ENCODE data around the gene DNASE1L1.

Gene DNASE1L1

DNA sequence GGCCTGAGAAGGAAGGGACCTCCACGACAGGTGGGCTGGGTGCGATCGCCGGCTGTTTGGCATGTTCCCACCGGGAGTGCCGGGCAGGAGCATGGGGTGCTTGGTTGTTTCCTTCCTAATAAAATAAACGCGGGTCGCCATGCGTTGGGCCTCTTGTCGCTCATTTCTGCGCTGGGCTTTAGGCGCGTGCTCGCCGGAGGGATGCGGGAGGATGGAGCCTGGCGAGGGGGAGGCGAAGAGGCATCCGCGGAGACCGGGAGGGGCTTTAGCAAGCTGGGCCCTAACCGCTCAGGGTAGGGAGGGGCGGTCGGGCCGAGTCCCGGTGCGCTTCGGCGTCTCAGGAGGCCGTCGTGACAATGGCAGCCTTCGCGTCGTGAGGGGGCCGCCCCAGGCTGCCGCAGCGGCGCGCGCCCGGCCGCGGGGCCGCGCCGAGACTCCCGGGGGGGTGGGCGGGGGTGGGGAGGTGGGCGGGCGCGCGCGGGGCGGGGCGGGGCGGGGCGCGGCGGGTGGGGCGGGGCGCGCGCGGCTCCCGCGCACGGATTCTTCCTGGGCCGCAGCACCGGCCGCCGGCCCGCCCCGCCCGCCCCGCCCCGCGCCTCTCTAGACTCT lies 27.4 kb upstream of the DNASE1L1 start:
- peak; percentile 21 to 36 for DNase-seq

DNA sequence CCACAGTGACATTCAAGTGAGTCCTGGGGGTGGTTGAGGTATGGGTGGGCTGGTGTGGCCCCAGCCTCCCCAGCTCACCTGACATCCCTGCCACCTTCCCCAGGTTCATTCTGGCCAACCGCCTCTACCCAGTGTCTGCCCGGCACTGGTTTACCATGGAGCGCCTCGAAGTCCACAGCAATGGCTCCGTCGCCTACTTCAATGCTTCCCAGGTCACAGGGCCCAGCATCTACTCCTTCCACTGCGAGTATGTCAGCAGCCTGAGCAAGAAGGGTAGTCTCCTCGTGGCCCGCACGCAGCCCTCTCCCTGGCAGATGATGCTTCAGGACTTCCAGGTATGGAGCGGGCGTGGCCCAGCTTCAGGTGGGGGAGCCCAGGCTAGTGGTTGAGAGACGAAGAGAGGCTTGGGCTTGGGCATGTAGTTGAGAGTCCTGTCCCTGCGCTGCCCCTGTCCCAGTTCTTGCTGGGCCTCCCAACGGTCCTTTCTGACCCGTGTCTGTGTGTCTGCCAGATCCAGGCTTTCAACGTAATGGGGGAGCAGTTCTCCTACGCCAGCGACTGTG lies 26.2 kb upstream of the DNASE1L1 start:
- DNase-seq: no peak

DNA sequence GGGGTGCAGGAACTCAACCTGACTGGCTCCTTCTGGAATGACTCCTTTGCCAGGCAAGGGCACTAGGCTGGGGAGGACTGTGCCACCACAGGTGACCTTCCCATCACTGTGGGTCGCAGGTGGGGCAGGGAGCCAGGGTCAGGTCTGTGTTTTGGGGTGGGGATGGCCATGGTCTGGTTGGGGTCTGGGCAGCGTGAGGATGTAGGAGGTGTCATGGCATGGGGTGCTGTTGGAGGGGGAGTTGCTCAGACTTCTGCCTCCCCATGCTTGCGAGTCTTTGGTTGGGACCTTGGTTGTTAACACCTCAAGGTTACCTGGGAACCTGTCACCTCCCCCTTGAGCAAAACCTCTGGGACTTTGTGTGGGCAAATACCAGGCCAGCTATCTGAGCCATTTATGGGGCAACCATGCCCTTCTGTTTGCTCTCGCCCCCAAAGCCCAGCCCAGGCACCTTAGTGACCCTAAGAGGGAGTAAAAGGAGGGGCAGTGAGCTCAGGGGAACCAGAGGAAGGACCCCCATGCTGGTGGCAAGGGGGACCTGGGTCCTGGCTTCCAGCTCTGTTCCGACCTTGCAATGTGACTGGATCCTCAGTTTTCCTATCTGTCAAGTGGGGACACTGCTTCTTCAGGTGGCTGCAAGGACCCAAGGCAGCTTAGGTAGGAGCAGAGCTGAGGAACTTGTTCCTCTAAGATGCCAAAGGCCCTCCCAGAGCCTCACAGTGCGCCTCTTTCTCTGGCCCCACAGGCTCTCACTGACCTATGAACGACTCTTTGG lies 25.5 kb upstream of the DNASE1L1 start:
- DNase-seq: no peak

DNA sequence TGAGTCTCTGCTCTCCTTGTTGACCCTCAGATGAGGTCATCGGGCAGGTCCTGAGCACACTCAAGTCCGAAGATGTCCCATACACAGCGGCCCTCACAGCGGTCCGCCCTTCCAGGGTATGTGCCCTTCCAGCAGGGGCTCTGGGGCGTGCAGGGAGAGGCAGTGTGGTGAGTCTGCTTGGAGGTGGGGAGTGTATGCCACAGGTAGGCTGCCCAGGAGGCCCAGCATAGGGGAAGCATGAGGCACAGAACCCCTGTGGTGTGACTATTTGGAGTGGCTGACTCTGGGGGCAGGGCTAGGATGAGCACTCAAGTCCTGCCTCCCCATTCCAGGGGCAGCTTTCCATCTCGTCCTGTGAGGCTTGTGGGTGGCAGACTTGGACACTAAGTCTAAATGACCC lies 24.6 kb upstream of the DNASE1L1 start:
- no peak for DNase-seq

DNA sequence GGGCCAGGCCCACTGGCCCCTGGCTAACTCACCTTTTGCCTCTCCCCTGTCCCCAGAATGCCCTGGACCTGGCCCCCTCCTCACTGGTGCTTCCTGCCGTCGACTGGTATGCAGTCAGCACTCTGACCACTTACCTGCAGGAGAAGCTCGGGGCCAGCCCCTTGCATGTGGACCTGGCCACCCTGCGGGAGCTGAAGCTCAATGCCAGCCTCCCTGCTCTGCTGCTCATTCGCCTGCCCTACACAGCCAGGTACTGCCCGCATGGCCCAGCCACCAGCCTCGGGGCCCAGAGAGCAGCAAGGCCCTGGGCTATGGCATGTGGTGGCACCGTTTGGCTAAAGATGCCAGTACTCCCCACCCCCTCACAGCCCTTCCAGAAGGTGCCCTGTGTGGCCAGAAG lies 23.2 kb upstream of the DNASE1L1 start:
- no peak for DNase-seq

DNA sequence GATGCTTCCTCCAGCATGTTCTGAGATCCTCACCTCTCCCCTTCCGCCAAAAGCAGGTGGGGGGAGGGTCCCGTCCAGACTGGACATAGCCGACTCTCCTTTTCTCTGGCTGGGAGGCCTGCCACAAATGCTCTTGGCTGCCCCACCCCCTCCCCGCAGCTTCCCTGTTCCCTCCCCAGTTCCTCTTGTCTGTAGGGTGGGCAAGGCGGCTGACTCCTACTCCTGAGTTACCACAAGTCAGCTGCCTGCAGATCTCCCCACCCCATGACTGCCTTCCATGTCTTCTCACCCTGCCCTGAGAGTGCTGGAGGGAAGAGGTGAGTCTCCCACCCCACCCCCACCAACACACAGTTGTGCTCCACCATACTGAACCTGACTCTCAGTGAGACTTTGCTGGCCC lies 22.3 kb upstream of the DNASE1L1 start:
- DNase-seq: no peak

DNA sequence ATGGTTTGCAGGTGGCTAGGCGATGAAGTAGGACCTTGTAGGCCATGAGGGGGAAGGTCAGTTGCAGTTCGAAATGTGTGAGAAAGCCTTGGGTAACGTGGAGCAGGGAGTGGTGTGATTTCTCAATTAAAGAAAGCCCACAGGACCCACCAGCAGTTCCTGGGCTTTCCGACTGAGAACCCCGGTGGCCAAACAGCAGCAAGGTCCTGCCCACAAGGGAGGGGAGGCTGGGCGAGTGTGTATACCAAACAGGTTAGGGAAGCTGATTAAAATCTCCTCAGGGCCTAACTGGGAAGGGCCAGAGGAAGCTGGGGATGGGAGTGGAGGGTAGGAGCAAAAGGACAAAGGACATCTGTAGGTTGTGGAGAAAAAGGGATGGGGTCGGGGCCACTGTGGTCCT lies 21.9 kb upstream of the DNASE1L1 start:
- no peak for DNase-seq

DNA sequence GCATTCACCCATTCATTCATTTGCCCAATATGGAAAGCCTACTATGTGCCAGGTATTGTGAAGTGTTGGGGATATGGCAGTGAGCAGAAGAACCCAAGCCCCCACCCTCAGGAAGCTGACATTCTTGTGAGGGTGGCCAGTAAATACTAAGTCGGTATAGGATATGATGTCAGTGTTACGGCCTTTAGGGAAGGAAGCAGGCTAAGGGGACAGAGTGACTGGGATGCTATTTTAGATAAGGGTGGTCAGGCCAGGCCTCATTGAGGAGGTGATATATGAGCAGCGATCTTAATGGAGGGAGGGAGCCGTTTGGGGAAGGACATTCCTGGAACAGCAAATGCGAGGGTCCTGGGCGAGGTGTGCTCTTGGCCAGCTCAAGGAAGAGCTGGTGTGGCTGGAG lies 21.4 kb upstream of the DNASE1L1 start:
- no peak for DNase-seq

DNA sequence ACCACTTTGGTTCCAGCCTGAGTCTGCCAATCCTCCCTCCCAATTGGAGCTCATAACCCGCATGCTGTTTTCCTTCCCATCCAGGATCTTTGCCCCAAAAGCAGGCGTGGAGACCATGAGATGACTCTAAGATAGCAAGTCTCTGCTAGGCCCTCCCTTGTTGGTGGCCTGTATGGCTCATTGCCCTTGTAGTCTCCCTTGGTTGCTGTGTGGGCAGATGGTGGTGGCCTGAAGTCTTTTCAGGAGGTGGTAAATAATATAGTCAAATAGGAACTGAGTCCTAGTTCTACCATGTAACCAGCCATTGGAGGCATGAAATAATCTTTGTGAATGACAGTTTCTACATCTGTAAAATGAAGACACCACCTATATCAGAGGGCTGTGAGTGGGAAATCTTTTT lies 20.7 kb upstream of the DNASE1L1 start:
- no peak for DNase-seq

DNA sequence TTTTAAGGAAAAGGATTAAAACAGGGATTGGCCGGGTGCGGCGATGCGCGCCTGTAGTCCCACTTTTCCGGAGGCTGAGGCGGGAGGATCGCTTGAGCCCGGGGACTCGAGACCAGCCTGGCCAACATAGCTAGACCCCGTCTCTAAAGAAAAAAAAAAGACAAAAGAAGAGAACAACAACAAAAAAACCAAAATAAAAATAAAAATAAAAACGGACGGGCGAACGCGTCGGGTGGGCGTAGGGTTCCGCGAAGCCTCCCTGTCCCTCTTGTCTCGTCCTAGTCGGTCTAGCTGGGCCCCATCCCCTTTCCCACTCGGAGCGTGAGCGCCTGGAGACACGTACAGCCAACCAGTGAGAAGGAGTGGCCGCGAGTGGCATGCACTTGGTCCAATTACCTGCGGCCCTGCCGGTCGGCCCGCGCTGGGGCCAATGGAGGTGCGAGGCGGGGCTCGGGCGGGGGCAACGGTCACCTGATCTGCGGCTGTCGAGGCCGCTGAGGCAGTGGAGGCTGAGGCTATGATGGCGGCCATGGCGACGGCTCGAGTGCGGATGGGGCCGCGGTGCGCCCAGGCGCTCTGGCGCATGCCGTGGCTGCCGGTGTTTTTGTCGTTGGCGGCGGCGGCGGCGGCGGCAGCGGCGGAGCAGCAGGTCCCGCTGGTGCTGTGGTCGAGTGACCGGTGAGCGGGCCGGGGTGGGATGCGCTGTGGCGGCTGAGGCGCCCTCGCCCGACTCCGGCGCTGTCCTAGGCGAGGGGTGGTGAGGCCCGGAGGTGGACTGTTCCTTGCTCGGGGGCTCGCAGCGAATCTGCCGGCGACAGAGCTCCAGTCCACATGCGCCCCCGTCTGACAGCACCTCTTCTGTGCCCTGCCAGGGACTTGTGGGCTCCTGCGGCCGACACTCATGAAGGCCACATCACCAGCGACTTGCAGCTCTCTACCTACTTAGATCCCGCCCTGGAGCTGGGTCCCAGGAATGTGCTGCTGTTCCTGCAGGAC lies 19.4 kb upstream of the DNASE1L1 start, which contains the start of gene ATP6AP1:
Gene ATP6AP1 (plus strand): TSS at position 502 of the 996 bp plus-strand sequence. CDS start 16 bp downstream, at position 518.
- DNase-seq: peak; percentile 79 to 83

DNA sequence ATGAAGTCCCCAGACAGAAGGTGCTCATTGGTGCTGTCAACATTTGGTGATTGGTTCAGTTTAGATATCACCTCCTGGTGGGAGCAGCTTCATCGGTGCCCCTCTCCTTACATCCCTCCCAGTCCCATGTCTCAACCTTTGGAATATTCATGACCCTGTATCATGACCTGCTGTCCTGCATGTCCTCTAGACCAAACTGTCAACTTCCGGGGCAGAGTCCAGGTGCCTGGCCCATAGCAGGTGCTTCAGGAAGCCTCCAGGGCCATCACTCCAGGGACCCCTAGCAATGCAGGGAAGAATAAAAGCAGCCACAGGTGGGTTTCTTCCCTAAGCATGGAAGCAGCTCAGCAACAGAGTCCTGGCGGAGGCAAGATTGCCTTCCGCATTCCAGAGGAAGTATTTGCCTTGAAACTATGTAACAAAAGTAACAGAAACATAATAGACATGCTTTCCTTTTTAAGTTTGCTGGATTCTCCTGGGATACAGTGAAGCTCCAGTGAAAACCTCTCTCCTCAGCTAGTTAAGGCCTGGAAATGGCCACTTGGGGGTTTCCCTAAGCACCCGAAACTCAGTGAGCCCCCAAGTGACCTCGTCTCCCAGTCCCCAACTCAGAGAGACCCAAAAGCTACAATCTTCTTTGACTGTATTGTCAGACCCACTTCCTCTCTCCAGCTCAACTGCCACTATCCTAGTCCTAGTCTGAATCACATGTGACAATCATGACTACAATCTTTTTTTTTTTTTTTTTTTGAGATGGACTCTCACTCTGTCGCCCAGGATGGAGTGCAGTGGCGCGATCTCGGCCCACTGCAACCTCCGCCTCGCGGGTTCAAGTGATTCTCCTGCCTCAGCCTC lies 18.1 kb upstream of the DNASE1L1 start:
- DNase-seq: no peak

DNA sequence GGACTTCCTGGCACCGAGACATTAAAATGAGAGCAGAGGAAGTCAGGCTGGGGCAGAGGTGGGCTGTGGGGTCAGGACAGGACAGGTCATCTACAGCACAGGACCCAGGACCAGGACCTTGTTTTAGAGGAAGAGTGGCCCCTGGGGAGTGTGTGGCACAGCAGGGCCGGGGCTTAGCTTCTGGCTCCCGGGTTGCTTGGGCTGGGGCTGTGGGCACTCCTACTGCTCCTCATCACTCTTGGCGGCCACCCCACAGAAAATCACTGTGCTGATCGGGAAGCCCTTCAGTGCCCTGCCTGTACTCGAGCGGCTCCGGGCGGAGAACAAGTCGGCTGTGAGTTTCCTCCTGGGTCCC lies 11.3 kb upstream of the DNASE1L1 start:
- no peak for DNase-seq

DNA sequence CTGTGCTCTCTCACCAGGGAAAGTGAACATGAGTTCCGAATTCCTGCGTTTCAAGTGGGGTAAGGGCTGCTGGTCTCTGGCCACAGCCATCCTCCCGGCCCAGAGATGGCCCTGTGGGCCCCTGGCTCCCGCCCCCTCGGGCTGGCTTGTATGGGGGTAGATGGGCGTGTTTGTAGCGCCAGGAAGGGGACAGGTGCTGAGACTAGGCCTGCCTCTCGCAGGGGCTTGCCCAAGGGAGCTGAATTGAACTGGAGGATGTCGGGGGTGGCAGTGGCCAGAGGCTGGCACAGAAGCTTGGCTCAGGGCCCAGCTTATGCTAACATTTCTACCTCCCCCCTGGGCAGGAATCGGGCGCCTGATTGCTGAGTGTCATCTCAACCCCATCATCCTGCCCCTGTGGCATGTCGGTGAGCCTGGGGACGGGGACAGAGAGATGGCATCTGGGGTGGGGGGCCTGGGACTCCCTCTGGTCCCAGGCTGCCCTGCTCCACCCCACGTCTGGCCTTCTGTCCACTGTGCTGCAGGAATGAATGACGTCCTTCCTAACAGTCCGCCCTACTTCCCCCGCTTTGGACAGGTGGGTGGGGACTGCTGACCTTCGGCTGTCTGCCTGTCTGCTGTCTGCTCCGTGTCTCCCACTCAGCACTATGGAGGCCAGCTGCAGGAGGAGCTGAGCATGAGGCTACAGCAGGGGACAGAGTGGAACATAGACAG lies 10.8 kb upstream of the DNASE1L1 start:
- DNase-seq: no peak

DNA sequence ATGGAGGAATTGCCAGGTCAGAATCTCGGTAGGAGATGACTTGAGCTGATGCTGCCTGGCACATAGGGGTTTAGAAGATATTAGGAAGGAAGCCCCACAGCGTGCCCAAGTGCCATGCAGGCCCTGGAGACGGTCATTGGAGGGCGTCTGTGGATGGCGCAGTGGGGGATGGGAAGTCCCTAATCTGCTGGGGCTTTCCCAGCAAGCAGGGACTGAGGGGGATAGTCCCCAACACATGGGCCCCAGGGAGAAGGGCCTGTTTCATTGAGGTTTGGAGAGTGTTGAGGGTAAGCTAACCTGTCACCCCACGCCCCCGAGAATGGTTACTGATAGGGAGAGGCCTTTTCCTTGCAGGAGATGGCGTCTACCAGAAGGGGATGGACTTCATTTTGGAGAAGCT lies 10.1 kb upstream of the DNASE1L1 start:
- no peak for DNase-seq

DNA sequence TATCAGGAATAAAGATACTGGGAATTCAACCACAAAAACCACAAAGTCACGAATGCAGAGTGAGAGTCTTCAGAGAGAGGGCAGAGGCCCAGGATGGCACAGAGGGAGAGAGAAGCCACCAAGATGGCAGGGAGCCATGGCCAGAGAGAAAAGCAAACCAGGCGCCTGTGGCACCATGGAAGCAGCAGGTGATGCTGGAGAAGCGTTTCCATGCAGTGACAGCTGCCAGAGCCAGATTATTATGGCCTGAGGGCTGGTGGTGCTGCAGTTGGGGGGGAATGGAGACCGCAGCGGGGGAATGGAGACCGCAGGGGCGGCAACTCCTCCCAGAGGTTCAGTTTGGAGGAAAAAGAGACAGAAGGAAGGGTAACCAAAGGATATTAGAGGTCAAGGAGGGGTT lies 8.1 kb upstream of the DNASE1L1 start:
- no peak for DNase-seq

DNA sequence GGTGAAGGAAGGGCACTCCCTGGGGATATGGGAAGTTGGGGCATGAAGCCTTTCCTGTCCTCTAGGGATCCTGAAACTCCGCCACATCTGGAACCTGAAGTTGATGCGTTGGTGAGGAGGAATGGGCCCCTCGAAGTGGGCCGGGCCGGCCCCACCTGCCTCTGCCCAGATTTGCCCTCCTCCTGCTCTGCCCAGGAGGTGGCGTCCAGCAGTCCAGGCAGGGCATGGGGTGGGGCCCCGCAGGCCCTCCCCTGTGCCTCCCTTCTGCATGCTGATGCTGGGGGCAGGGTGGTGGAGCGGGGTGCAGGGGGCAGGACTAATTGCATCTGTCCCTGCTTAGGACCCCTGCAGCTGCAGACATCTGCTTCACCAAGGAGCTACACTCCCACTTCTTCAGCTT lies 4.1 kb upstream of the DNASE1L1 start:
- DNase-seq: no peak

DNA sequence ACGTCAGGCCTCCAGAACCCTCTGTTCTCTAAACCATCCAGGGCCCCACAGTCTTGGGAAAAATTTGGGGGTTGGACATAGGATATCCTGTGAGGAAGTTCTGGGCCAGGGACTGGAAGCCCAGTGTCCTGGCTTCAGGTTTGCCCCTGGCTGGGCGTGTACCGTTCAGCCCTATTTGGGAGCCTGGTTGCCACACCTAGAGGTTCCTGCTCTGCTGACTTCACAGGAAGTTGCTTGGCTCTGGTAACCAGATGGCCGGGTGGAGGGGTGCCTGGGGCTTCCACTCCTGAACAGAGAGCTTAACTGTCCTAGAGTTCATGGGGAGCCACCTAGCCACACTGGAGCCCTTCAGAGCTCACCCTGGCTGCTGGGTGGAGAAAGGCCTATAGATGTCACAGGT lies 3.4 kb upstream of the DNASE1L1 start:
- no peak for DNase-seq

DNA sequence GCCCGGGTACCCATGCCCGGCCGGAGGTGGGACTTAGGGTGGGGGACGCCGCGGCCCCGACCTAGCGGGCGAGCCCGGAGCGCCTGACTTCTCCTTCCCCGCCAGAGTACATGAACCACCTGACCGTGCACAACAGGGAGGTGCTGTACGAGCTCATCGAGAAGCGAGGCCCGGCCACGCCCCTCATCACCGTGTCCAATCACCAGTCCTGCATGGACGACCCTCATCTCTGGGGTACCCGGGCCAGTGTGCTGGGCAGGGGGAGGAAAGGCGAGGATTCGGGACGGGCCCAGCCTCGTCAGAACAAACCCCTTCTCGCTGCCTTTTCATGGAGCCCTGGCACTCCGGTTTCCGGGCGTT lies 2.9 kb upstream of the DNASE1L1 start:
- DNase-seq: peak in 1 of 2 experiments; percentile 27

DNA sequence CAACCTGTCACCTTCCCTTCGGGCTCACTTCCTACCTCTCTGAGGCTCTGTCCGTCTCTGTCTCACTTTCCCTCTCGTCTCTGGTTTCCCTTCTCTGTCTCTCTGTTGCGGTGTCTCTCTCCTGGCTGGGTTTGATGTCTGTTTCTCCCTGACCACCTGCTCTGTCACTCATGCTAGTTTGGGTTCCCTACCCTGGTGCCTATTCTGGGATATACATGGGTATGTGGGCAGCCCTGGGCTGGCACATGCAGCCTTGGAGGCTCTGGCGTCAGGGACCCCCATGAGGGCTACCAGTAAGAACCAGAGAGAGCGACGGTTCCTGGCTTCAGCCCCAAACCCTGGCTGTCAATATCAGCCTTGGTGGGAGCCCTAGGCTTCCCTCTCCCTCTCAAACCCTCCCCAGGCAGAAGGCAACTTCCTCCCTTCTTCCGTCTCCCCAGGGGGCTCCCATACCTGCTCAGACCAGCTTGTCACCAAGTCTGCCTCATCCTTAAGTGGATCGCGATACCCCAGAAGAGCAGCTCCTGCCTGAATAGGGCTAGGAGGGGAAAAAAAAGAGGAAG lies 314 bp downstream of the DNASE1L1 start:
- no peak for DNase-seq

DNA sequence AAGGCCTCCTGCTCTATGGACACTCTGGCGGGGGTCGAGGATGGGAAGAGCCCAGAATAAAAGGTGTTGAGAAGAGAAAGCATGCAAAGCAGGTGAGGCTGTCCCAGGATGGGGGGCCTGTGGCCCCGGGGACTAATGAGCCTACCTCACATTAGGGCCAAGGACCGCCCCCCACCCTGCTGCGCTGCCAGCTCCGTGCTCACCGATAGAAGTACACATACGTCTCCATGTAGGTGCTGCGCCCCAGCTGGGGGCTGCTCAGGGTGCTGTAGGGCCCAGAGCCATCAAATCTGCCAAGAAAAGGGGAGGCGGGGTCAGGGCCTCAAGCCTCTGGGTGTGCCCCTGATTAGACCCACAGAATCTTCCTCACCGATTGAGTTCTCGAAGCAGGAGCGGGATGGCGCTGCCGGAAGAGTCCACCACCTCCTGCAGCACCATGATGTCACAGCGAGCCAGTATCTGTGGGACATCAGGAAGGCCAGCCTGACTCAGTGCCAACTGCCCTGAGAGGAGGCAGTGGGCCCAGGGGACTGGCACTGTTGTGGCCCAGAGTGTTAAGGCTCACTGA lies 4.3 kb downstream of the DNASE1L1 start:
- no peak for DNase-seq

DNA sequence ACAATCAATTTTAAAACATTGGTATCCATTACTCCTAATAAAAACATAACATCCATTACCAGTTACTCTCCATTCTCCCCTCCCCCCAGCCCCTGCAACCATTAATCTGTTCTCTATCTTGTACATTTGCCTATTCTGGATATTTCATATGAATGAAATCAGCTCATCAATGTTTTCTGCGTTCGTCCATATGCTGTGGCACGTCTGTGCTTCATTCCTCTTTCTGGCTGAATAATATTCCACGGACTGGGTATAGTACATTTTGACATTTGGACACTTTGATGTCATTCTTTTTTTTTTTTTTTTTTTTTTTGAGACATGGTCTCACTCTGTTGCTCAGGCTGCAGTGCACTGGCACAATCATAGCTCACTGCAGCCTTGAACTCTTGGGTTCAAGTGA lies 5.2 kb downstream of the DNASE1L1 start:
- DNase-seq: no peak
